Choroid plexus epithelial cell (primary cell): ENCODE measurements around the gene ING3.
"Not testable (repeated sequence)": the region's sequence is repeated elsewhere in the genome, so short reads cannot be mapped to it uniquely, and the experiment has no call there.

Experiments used
- DNase-seq: peaks from one replicate; pipeline ENCODE4 v3.0.0-alpha.2; 2010; ENCODE audit warnings: low read depth
- H3K4me3 ChIP-seq: 2 replicates; pipeline ENCODE4 v1.5.1; 2011; ENCODE audit warnings: low read depth, mild to moderate bottlenecking, control low read depth, low read length, moderate library complexity
- CTCF ChIP-seq: conservative IDR thresholded peaks from 2 replicates; pipeline ENCODE4 v1.5.1; 2011; ENCODE audit warnings: low read depth, mild to moderate bottlenecking, control low read depth, inconsistent platforms, low read length, moderate library complexity

ING3 gene

GRCh38 chr7:121002757-121003200 lies 52.2 kb downstream of the ING3 start:
- TF ChIP-seq CTCF = no peak
- no peak overlapping the region for H3K4me3 ChIP-seq
- peak; percentile 48 for DNase-seq

- H3K4me3 ChIP-seq = no peak overlapping the region
- DNase-seq = no peak
- no peak for TF ChIP-seq CTCF
Observed at GRCh38 chr7:121003986-121004685, 53.6 kb downstream of the ING3 start.

- not testable (repeated sequence) for DNase-seq, H3K4me3 ChIP-seq
Observed at GRCh38 chr7:121005058-121005457, 54.5 kb downstream of the ING3 start.

- DNase-seq = peak; percentile 33
- no peak overlapping the region for H3K4me3 ChIP-seq
- TF ChIP-seq CTCF = no peak
Observed at GRCh38 chr7:121005996-121006584, 55.5 kb downstream of the ING3 start.

GRCh38 chr7:121006711-121007315 lies 56.2 kb downstream of the ING3 start:
- peak; percentile 62 for DNase-seq
- TF ChIP-seq CTCF = no peak
- no peak overlapping the region for H3K4me3 ChIP-seq

- no peak for DNase-seq
- H3K4me3 ChIP-seq = no peak overlapping the region
- TF ChIP-seq CTCF = no peak
Observed at GRCh38 chr7:121008816-121009215, 58.2 kb downstream of the ING3 start.

GRCh38 chr7:121011401-121011800 lies 60.8 kb downstream of the ING3 start:
- no peak overlapping the region for H3K4me3 ChIP-seq
- no peak for DNase-seq
- TF ChIP-seq CTCF = no peak
